HL-60 (cell line): Measurements from ENCODE around the gene CHN1.

Experiments
- DNase-seq, 2 experiments: peaks; one replicate each; pipeline ENCODE4 v3.0.0-alpha.2; 2010 to 2020; ENCODE audit warnings: low read depth in 1 of 2, low spot score in 1 of 2
- H3K27ac ChIP-seq: fragments of 250-450 bp; sonication (Bioruptor Pico); replicated peaks from 2 replicates; pipeline ENCODE4 v1.5.1; 2020; ENCODE audit warnings: mild to moderate bottlenecking, moderate library complexity
- H3K27me3 ChIP-seq: fragments of 250-450 bp; sonication (Bioruptor Pico); 2 replicates; pipeline ENCODE4 v1.5.1; 2021; ENCODE audit warnings: mild to moderate bottlenecking, moderate library complexity; ENCODE audit not compliant: insufficient read depth, poor library complexity, severe bottlenecking
- H3K4me3 ChIP-seq: replicated peaks from 2 replicates; pipeline ENCODE4 v1.5.1; 2011; ENCODE audit warnings: mild to moderate bottlenecking, control low read depth, low read length; ENCODE audit not compliant: insufficient read depth
- CTCF ChIP-seq: IDR thresholded peaks from one replicate; pipeline ENCODE4 v1.5.1; 2011; ENCODE audit warnings: low read length, control low read depth, inconsistent platforms; ENCODE audit not compliant: insufficient read depth
- GABPA ChIP-seq: IDR thresholded peaks from 2 replicates; pipeline ENCODE4 v1.6.1; 2012; ENCODE audit warnings: low read depth
- POLR2AphosphoS5 ChIP-seq: IDR thresholded peaks from 2 replicates; pipeline ENCODE4 v1.6.1; 2012; ENCODE audit warnings: low read depth
- REST ChIP-seq: IDR thresholded peaks from 2 replicates; pipeline ENCODE4 v1.6.1; 2012; ENCODE audit warnings: low read depth; ENCODE audit not compliant: insufficient replicate concordance
- SPI1 ChIP-seq: IDR thresholded peaks from 2 replicates; pipeline ENCODE4 v1.6.1; 2012; ENCODE audit warnings: low read depth, mild to moderate bottlenecking, borderline replicate concordance

The CHN1 gene

GRCh38 chr2:175030380-175031271 lies 25.4 kb upstream of the CHN1 start:
- Histone ChIP-seq H3K4me3 (no peak overlapping the region), H3K27me3 (no peaks in the 10 kb centered on the region), H3K27ac (no peak overlapping the region)
- peak in 1 of 2 experiments; percentile 51 for DNase-seq
- TF ChIP-seq REST (no peak), CTCF (peak; percentile 10)

- H3K4me3 ChIP-seq: no peak overlapping the region
- DNase-seq: no peak
- H3K27me3 ChIP-seq: no peaks in the 10 kb centered on the region
- TF ChIP-seq REST (no peak), GABPA (no peak), CTCF (no peak), POLR2AphosphoS5 (no peak), SPI1 (no peak)
- H3K27ac ChIP-seq: no peak overlapping the region
These were observed 22.6 kb upstream of the CHN1 start for GRCh38 chr2:175027755-175028154.

- Histone ChIP-seq H3K27me3 (no peaks in the 10 kb centered on the region), H3K4me3 (no peak overlapping the region), H3K27ac (no peak overlapping the region)
- no peak for TF ChIP-seq POLR2AphosphoS5
- no peak for TF ChIP-seq CTCF
- TF ChIP-seq SPI1: no peak
- no peak for TF ChIP-seq REST
- no peak for TF ChIP-seq GABPA
- no peak for DNase-seq
These were observed 21.2 kb upstream of the CHN1 start for GRCh38 chr2:175026385-175026784.
